Psoas muscle (tissue), 8 donors: ENCODE data around the gene PGBD2. TPM values are rescaled to one million over a fixed set of nuclear protein-coding genes. Genes with fewer than 3 reads are reported as not detected.
"Not testable (repeated sequence)": the region's sequence is repeated elsewhere in the genome, so short reads cannot be mapped to it uniquely, and the experiment has no call there.

Experiments used
- ATAC-seq, 4 donors: fragments of 200-7000 bp; cut with Tn5 transposase; one replicate each; pipeline ENCODE4 v1.9.1; 2020; ENCODE audit warnings: moderate library complexity in 3 of 4, mild to moderate bottlenecking in 2 of 4
- DNase-seq, 2 donors: peaks; one replicate each; pipeline ENCODE4 v3.0.0-alpha.2; 2020
- H3K27ac ChIP-seq: fragments of 200-600 bp; one replicate; pipeline ENCODE4 v1.8.0; 2022
- H3K27me3 ChIP-seq, 3 donors: fragments of 200-600 bp in 1 of 3; one replicate each; pipeline versions ENCODE4 v1.6.1 to v1.8.0; 2013 to 2022; ENCODE audit warnings: low read length in 2 of 3, mild to moderate bottlenecking in 2 of 3, moderate library complexity in 1 of 3; ENCODE audit not compliant: insufficient read depth in 3 of 3
- H3K36me3 ChIP-seq, 2 donors: fragments of 200-600 bp in 1 of 2; one replicate each; pipeline versions ENCODE4 v1.6.1 to v1.8.0; 2013 to 2022; ENCODE audit warnings: low read depth in 1 of 2, mild to moderate bottlenecking in 1 of 2, moderate library complexity in 1 of 2; ENCODE audit not compliant: insufficient read depth in 1 of 2
- H3K4me1 ChIP-seq: fragments of 200-600 bp; one replicate; pipeline ENCODE4 v1.8.0; 2022
- H3K4me3 ChIP-seq: fragments of 200-600 bp; one replicate; pipeline ENCODE4 v1.8.0; 2022; ENCODE audit warnings: mild to moderate bottlenecking
- H3K9me3 ChIP-seq: fragments of 200-600 bp; one replicate; pipeline ENCODE4 v1.8.0; 2022
- WGBS, 3 donors: extraction: QIAGEN DNeasy Blood & Tissue Kit; methylation state at CpG; one replicate each; pipeline versions ENCODE4 v1.1.6 to v1.1.7; 2013; 5-methylcytosine and 5-hydroxymethylcytosine counted together
- intact Hi-C, 2 donors: fragments of 100-400 bp; cut with DNase I; formaldehyde crosslinking; loops; one replicate each; pipeline versions ENCODE4 v1.11.0 to v1.14.2; 2022
- polyA plus RNA-seq, 3 donors: library from polyadenylated mRNA; stranded (reverse); fragments of 200-250 nt; gene quantifications; one replicate each; pipeline ENCODE4 v1.2.3, GENCODE V29; 2013
- total RNA-seq, 4 donors: library from RNA; stranded (reverse); fragmentation: NEBNext Ultra II Directional in 2 of 4; extraction: Animal tissue kit (Norgen Biotek cat#: 25700) in 2 of 4; gene quantifications; one replicate each; pipeline versions ENCODE4 v1.2.1 to v1.2.4, GENCODE V29; 2021 to 2023
- TF ChIP-seq, protein P1 (sequence below): fragments of 200-600 bp; IDR thresholded peaks from one replicate; pipeline ENCODE4 v1.8.0; 2022; ENCODE audit warnings: antibody characterized with exemption
- donor health status: healthy with polysubstance abuse.
- donor health status: DM: no; HTN: no; CAD: no; lungs with moderate emphysema.
- donor health status: Bipolar disorder and iron deficiency.
- donor health status: healthy.
- donor health status: DM: yes; HTN: yes; CAD: no.
- donor health status: DM: no; HTN: no; CAD: no.
- donor health status: DM: no; HTN: no; CAD: no.
- donor health status: DM: yes; HTN: yes; CAD: no.

PGBD2 gene
- total and polyA plus RNA-seq, 7 donors, result 1.3 to 3.9 (median 2.0) TPM

DNA sequence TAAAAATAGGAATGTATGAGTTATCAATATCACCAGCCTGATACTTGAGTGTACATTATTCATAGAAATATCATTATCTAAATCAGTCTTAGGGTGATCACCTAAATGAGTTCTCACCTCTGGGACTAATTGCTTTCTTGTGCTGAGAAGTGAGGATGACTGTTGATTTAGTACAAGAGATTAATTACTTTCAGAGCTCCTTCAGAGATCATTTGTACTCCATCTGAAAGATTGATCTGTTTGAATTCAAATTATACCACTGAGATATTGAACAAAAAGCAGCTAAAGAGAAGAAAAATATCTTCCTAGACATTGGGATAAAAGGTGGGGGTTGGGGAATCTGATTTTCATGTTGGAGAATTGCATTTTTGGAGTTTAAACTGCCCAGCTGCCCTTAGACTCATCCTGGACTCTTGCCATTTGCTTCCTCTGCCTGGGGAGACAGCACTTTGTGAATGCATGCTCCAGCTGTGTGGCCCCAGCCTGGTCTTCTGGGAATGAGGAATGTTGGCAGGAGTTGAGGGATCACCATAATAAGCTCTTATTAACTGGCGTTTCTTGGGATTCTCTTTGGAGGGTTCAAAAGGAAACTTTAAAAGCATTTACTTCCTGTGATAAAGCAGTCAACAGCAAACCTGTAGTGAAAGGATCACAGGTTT, 19.7 kb upstream of the PGBD2 start:
- no peaks in the 10 kb centered on the region for H3K9me3 ChIP-seq
- H3K27ac ChIP-seq, result no peak overlapping the region
- TF ChIP-seq, protein P1, sequence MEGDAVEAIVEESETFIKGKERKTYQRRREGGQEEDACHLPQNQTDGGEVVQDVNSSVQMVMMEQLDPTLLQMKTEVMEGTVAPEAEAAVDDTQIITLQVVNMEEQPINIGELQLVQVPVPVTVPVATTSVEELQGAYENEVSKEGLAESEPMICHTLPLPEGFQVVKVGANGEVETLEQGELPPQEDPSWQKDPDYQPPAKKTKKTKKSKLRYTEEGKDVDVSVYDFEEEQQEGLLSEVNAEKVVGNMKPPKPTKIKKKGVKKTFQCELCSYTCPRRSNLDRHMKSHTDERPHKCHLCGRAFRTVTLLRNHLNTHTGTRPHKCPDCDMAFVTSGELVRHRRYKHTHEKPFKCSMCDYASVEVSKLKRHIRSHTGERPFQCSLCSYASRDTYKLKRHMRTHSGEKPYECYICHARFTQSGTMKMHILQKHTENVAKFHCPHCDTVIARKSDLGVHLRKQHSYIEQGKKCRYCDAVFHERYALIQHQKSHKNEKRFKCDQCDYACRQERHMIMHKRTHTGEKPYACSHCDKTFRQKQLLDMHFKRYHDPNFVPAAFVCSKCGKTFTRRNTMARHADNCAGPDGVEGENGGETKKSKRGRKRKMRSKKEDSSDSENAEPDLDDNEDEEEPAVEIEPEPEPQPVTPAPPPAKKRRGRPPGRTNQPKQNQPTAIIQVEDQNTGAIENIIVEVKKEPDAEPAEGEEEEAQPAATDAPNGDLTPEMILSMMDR, result no peak
- H3K27me3 ChIP-seq, result no peaks in the 10 kb centered on the region
- H3K36me3 ChIP-seq, result no peaks in the 10 kb centered on the region
- no peak for DNase-seq
- ATAC-seq, result no peak
- no peak overlapping the region for H3K4me3 ChIP-seq
- 5 to 20% (median 19%) methylated on average over 1 of the region's 1 CpG for WGBS, 3 donors
- no peaks in the 10 kb centered on the region for H3K4me1 ChIP-seq
- intact Hi-C loops, result no loop called here

DNA sequence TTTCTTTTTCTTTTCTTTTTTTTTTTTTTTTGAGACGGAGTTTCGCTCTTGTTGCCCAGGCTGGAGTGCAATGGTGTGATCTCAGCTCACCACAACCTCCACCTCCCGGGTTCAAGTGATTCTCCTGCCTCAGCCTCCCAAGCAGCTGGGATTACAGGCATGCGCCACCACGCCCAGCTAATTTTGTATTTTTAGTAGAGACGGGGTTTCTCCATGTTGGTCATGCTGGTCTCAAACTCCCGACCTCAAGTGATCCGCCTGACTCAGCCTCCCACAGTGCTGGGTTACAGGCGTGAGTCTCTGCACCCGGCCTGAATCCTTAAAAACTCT, 16.2 kb upstream of the PGBD2 start:
- H3K27me3 ChIP-seq, ATAC-seq, H3K36me3 ChIP-seq, H3K9me3 ChIP-seq, H3K4me1 ChIP-seq, intact Hi-C loops, DNase-seq, H3K4me3 ChIP-seq, H3K27ac ChIP-seq: not testable (repeated sequence)
- 80 to 84% (median 83%) methylated on average over 8 to 10 of the region's 10 CpGs for WGBS, 3 donors

DNA sequence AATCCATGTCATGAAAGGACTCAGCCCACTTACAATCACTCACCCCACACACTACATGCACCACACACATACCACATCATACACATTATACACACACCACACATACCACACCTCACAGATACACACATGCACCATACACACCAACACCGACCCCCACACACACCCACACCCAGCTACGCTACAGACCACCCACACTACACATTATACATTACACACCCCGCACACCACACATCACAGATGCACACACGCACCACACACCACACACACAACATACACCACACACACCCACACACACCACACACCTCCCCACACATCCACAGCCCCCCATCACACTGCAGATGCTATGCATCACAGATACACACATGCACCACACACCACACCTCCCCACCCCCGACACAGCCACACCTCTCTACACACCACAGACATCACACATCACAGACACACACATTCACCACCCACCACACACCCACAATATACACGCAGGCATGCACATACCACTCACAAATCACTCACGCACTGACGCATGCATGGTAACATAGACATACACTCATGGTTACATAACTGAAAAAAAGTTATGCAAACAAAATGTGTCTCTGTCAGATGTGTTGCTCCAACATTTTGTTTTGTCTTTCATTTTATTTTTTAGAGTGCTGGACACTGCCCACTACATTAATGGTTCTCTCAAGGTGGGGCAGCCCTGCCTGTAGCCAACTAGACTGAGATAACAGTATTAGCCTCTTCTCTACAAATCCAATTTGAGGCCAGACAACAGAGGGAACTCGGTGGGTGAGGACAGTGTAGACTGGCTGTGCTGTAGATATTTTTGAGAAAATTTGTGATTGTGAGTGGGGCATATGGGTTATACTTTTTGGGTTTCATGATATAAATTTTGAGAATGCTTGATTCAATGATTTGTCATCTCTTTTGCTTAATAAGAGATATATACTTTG, 15.2 kb upstream of the PGBD2 start:
- Histone ChIP-seq H3K36me3 (no peaks in the 10 kb centered on the region), H3K27me3 (peaks cover 0 to 5% (median 0%) of the 10 kb centered on the region in 3 donors), H3K4me3 (no peak overlapping the region), H3K9me3 (no peaks in the 10 kb centered on the region), H3K27ac (no peak overlapping the region), H3K4me1 (no peaks in the 10 kb centered on the region)
- intact Hi-C loops, result no loop called here
- 92 to 93% (median 92%) methylated on average over 9 of the region's 9 CpGs for WGBS, 3 donors
- TF ChIP-seq, protein P1, result no peak
- DNase-seq (no peak), ATAC-seq (no peak)

DNA sequence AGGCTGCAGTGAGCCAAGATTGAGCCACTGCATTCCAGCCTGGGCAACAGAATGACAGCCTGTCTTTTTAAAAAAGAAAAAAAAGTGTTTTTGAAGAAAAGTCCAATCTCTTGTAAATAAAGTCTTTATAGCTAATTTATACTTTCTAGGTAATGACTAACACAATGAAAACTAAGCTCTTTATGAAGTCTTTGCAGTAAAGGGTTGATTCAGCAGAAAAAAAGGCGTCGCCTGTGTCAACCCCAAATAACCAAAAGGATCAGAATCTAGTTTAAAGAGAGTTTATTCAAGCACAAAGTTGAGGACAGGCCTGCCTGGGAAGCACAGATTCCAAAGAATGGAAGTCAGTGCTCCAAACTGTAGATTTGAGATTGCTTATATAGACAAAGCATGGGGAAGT, 14.3 kb upstream of the PGBD2 start:
- WGBS, 3 donors, result 91 to 95% (median 93%) methylated on average over 2 of the region's 2 CpGs

DNA sequence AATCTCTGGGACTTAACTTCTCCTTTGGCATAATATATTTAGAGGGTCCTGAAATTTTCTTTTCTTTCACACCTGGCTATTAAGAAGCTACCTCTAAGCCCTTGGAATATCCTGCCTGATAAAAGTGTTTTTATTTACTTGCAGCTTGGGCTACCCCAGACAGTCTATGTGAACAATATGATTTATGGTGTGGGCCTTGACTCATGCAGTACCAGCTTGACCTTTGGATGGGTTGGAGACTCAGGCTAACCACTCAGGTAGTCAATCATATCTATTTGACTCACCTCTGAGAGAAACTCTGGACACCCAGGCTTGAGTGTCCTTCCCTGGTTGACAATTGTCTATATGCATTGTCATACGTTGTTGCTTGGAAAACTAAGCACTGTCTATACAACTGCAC, 13.4 kb upstream of the PGBD2 start:
- 74 to 83% (median 75%) methylated on average over 1 of the region's 1 CpG for WGBS, 3 donors
- intact Hi-C loops, result no loop called here

More for the DNA sequence above, 14.3 kb upstream of the PGBD2 start:
- H3K4me3 ChIP-seq, result no peak overlapping the region
- TF ChIP-seq, protein P1, result no peak
- no peaks in the 10 kb centered on the region for H3K36me3 ChIP-seq
- intact Hi-C loops, result no loop called here
- no peaks in the 10 kb centered on the region for H3K9me3 ChIP-seq
- no peak for ATAC-seq
- no peaks in the 10 kb centered on the region for H3K4me1 ChIP-seq
- no peak for DNase-seq
- H3K27me3 ChIP-seq, result peaks cover 0 to 5% (median 0%) of the 10 kb centered on the region in 3 donors
- H3K27ac ChIP-seq, result no peak overlapping the region

More for the DNA sequence above, 13.4 kb upstream of the PGBD2 start:
- ATAC-seq, result no peak
- H3K27ac ChIP-seq, result no peak overlapping the region
- no peaks in the 10 kb centered on the region for H3K36me3 ChIP-seq
- no peaks in the 10 kb centered on the region for H3K4me1 ChIP-seq
- no peaks in the 10 kb centered on the region for H3K9me3 ChIP-seq
- DNase-seq, result no peak
- TF ChIP-seq, protein P1, result no peak
- no peak overlapping the region for H3K4me3 ChIP-seq
- peaks cover 0 to 5% (median 0%) of the 10 kb centered on the region in 3 donors for H3K27me3 ChIP-seq
